ENCODE measurements around the gene DBR1. TPM values are rescaled to one million over a fixed set of nuclear protein-coding genes. Genes with fewer than 3 reads are reported as not detected.

The DBR1 gene
- total and polyA plus RNA-seq, 2 of the 13 experiments (the other 11 are each of a cell fraction or from before 2014, with no cell fraction given) = 6.4 to 16.7 TPM

DNA sequence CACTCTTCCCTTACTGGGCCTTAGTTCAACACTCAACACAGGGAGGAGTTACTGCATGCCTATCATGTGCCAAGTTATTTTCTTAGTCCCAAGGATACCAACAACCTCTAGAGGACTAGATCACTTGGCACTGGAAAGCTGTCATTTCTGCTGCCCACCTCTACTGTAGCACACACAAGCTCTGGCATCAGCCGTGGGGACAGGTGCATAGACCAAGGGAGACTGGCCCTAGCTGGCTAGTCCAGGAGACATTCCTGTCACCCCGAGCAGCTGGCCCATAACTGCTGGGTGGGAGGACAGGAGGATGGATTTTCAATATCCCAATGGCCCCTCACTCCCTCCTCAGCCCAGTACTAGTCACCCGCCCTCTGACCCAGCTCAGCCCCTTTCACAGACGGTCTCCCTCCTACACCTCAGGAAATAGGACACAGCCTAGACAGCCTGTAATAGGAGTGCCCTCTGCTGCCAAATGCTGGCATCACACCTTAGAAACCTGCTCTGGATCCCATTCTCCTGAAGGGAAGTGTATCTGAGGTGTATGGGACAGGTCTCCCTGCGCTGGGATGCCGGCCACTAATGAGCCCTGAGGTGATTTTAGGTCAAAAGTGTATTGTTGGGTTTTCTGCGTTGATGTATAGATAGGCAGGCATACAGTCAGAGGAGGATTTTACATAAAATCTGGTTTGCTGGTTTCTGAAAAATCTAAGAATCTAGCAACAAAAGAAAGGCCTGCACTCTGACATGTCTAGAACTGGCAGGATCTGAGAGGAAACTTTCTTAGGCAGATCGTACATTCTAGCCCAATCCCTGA is 55.9 kb downstream of the DBR1 start:
- BruUV-seq (replicated peaks) = no TSS peak
- intact Hi-C loops (cut with micrococcal nuclease; ENCODE audit: unreplicated experiment) (loop anchor here (1.0 kb wide), 1 partner anchor 51 kb away; no protein-coding TSS in a partner anchor), in situ Hi-C loops (cut with HindIII; ENCODE audit: extremely low pct_ligation_motif_present, low pct_unique_long_range_greater_than_20kb) (loop anchor here (5.0 kb wide), 1 partner anchor 52 kb away; no protein-coding TSS in a partner anchor)
- Histone ChIP-seq H3K27ac (ENCODE audit: extremely low read length, insufficient read depth, low read length) (no peak overlapping the region), H3K27me3 (ENCODE audit: control insufficient read depth in 1 of 2, insufficient read depth in 2 of 2, low read length in 2 of 2) (no peaks in the 10 kb centered on the region; a peak in 3 of 5 replicates), H3K36me3 (replicated peaks in 1 of 2; ENCODE audit: control insufficient read depth in 1 of 2, insufficient read depth in 2 of 2, low read length in 2 of 2) (no peaks in the 10 kb centered on the region), H2AFZ (ENCODE audit: low read length) (no peak overlapping the region), H3K4me1 (ENCODE audit: insufficient read depth, low read length) (peaks cover 21% of the 10 kb centered on the region), H3K9me3 (ENCODE audit: low read length) (no peaks in the 10 kb centered on the region), H3K79me2 (ENCODE audit: insufficient read depth, low read length) (no peaks in the 10 kb centered on the region), H3K4me2 (ENCODE audit: low read depth, low read length) (peak overlapping the region; percentile 46; the same call in 1 of the 2 replicates), H3K4me3 (replicated peaks in 1 of 3; ENCODE audit: insufficient read depth in 1 of 3, low read depth in 2 of 3, low read length in 3 of 3) (no peak overlapping the region; a peak in 1 of 6 replicates), H3K9ac (ENCODE audit: insufficient read depth, low read depth, low read length) (no peak overlapping the region), H4K20me1 (ENCODE audit: insufficient read depth, low read length) (no peaks in the 10 kb centered on the region)
- ChIA-PET POLR2A (no interaction called here), CTCF (ENCODE audit: low intra/inter-chr PET ratio, low total read pairs) (interaction anchor here (3.1 kb wide), 1 partner anchor 50 kb away, joined by 64 read pairs; no protein-coding TSS in a partner anchor)
- DNase-seq (ENCODE audit: low spot score) (peak; percentile 70), ATAC-seq (peak; percentile 75), FAIRE-seq (peak; percentile 83)
- WGBS (ENCODE audit: low lambda C conversion rate) = 4% methylated on average over 4 of the region's 8 CpGs
- no peak for TF ChIP-seq RCOR2 (CRISPR knock-in tag; IDR thresholded peaks at IDR 0.05)
- TF ChIP-seq, protein P1, sequence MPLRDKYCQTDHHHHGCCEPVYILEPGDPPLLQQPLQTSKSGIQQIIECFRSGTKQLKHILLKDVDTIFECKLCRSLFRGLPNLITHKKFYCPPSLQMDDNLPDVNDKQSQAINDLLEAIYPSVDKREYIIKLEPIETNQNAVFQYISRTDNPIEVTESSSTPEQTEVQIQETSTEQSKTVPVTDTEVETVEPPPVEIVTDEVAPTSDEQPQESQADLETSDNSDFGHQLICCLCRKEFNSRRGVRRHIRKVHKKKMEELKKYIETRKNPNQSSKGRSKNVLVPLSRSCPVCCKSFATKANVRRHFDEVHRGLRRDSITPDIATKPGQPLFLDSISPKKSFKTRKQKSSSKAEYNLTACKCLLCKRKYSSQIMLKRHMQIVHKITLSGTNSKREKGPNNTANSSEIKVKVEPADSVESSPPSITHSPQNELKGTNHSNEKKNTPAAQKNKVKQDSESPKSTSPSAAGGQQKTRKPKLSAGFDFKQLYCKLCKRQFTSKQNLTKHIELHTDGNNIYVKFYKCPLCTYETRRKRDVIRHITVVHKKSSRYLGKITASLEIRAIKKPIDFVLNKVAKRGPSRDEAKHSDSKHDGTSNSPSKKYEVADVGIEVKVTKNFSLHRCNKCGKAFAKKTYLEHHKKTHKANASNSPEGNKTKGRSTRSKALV (CRISPR knock-in tag; IDR thresholded peaks at IDR 0.05) = no peak
- TF ChIP-seq ZNF841 (CRISPR knock-in tag; IDR thresholded peaks at IDR 0.05; ENCODE audit: borderline replicate concordance) = no peak
- TF ChIP-seq ZNF329 (CRISPR knock-in tag; IDR thresholded peaks at IDR 0.05; ENCODE audit: low read depth) = no peak
- no peak for TF ChIP-seq ZMYM2 (CRISPR knock-in tag; IDR thresholded peaks at IDR 0.05)
- TF ChIP-seq ZNF451 (CRISPR knock-in tag; IDR thresholded peaks at IDR 0.05) = no peak
- TF ChIP-seq RARG (CRISPR knock-in tag; IDR thresholded peaks at IDR 0.05; ENCODE audit: low read depth) = no peak
- no peak for TF ChIP-seq IKZF4 (CRISPR knock-in tag; IDR thresholded peaks at IDR 0.05; ENCODE audit: borderline replicate concordance, low read depth, not compliant biosample characterization)
- TF ChIP-seq THAP9 (CRISPR knock-in tag; IDR thresholded peaks at IDR 0.05; ENCODE audit: borderline replicate concordance) = no peak
- TF ChIP-seq ZNF432 (CRISPR knock-in tag; IDR thresholded peaks at IDR 0.05; ENCODE audit: borderline replicate concordance) = no peak
- no peak for TF ChIP-seq HMG20A (CRISPR knock-in tag; IDR thresholded peaks at IDR 0.05; ENCODE audit: borderline replicate concordance)
- TF ChIP-seq, protein P2, sequence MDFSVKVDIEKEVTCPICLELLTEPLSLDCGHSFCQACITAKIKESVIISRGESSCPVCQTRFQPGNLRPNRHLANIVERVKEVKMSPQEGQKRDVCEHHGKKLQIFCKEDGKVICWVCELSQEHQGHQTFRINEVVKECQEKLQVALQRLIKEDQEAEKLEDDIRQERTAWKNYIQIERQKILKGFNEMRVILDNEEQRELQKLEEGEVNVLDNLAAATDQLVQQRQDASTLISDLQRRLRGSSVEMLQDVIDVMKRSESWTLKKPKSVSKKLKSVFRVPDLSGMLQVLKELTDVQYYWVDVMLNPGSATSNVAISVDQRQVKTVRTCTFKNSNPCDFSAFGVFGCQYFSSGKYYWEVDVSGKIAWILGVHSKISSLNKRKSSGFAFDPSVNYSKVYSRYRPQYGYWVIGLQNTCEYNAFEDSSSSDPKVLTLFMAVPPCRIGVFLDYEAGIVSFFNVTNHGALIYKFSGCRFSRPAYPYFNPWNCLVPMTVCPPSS (IDR thresholded peaks at IDR 0.05) = no peak
- no peak for TF ChIP-seq SCMH1 (CRISPR knock-in tag; IDR thresholded peaks at IDR 0.05; ENCODE audit: borderline replicate concordance)
- no peak for TF ChIP-seq KDM3A (CRISPR knock-in tag; IDR thresholded peaks at IDR 0.05; ENCODE audit: low read depth)
- no peak for TF ChIP-seq SP4 (CRISPR knock-in tag; IDR thresholded peaks at IDR 0.05)
- TF ChIP-seq, protein P3, sequence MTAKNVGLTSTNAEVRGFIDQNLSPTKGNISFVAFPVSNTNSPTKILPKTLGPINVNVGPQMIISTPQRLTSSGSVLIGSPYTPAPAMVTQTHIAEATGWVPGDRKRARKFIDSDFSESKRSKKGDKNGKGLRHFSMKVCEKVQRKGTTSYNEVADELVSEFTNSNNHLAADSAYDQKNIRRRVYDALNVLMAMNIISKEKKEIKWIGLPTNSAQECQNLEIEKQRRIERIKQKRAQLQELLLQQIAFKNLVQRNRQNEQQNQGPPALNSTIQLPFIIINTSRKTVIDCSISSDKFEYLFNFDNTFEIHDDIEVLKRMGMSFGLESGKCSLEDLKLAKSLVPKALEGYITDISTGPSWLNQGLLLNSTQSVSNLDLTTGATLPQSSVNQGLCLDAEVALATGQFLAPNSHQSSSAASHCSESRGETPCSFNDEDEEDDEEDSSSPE (CRISPR knock-in tag; IDR thresholded peaks at IDR 0.05) = no peak
